Measurements from ENCODE around the gene EVA1C.
"Not testable (repeated sequence)": the region's sequence is repeated elsewhere in the genome, so short reads cannot be mapped to it uniquely, and the experiment has no call there.

EVA1C gene

DNA sequence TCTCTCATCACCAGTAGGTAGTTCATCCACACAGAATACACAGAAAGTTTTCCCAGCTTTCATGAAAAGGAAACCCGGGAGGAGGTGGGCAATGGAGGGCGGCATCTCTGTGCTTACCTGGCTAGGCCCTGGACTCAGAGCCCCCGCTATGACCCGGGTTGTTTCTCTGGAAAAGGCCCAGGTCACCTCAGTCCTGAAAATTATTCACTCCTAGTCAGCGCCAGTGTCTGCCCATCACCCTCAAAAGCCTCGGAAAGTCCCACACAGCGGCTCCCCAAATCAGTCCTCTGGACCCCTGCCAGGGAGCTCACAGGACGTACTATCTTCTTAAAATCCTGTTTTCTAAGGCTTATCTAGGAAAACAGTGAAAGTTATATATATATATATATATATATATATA lies 121.6 kb downstream of the EVA1C start:
- peak; percentile 40 for DNase-seq

DNA sequence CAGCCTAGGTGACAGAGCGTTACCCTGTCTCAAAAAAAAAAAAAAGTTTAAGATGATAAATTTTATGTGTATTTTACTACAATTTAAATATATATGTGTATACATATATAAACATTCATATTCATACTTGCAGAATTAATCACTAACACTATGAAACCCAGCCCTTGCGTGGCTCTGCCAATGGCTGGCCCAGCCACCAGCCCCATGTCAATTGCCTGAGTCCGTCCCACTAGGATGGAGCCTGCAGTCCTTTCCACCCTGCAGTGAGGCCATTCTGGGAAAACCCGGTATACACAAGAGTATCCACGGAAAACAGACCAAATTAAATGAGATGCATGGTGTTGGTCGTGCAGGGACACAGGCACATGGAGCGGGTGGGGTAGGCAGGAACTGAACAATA lies 123.1 kb downstream of the EVA1C start:
- DNase-seq: no peak

DNA sequence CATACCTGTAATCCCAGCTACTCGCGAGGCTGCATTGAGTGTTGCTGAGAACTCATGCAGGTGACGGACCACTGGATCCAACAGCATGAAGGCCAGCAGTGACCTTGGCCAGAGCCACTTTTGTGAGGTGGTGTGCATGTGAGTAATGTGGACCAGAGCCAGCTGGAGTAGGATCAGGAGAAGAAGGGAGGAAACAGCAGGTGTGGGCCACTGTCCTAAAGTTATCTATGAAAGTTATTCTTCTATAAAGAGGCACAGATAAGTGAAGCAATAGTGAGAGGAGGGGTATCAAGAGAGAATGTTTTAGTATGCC lies 125.0 kb downstream of the EVA1C start:
- DNase-seq: no peak

DNA sequence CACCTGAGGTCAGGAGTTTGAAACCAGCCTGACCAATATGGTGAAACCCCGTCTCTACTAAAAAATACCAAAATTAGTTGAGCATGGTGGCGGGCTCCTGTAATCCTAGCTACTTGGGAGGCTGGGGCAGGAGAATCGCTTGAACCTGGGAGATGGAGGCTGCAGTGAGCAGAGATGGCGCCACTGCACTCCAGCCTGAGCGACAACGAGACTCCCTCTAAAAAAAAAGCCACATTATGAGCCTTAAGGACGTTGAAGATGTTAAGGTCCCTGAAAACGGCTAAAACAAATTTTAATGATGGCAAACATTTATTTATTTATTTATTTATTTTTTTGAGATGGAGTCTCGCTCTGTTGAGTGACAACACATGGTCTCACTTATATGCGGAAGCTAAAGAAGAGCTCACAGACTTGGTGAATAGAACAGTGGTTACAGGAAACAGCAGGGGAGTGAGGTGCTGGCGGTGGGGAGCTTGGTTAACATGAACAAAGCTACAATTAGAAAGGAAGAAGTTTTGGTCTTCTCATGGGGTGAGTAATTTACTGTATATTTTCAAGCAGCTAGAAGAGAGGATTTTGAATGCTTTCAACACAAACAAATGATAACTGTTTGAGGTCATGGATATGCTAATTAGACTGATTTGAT lies 125.8 kb downstream of the EVA1C start:
- no peak for DNase-seq

DNA sequence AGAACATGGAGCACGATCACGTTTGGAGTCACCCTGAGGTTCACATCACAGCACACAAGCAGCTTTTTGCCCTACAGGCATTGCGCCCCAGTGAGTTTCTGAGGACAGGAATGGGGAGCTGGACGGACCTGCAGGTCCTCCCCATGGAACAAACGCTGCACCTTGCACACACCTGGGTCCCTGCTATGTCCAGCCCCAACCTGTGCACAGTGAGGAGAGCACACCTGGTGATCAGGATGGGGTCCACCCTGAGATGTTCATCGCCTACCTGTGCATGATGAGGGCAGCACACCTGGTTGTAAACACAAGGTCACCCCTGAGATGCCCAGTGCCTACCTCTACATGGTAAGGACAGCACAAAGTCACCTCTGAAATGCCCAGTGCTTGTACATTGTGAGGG lies 126.9 kb downstream of the EVA1C start:
- DNase-seq: no peak

DNA sequence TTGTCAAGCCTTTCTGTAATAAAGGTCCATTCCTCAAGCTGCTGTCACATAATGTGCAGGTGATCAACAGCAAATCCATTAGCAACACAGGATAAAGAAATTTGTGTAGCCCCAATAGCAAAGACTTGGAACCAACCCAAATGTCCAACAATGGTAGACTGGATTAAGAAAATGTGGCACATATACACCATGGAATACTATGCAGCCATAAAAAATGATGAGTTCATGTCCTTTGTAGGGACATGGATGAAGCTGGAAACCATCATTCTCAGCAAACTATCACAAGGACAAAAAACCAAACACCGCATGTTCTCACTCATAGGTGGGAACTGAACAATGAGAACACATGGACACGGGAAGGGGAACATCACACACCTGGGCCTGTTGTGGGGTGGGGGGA lies 130.6 kb downstream of the EVA1C start:
- not testable (repeated sequence) for DNase-seq

DNA sequence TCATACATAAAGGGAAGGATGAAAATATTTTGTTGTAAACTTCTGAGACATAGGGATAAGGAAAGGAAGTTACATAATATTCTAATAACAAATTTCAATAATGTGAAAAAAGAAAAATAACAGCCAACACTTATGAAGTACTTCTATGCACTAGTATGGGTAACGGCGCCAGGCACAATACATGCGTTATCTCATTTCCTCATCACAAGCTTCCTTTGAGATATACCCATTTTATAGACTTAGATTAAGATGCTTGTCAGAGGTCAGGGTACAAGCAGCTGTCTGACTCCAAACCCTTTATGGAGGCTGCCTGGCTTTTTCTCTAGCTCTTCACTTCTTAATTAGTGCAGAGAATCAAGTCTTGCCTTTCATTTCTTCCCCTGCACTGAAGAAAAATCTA lies 131.5 kb downstream of the EVA1C start:
- DNase-seq: peak; percentile 48

DNA sequence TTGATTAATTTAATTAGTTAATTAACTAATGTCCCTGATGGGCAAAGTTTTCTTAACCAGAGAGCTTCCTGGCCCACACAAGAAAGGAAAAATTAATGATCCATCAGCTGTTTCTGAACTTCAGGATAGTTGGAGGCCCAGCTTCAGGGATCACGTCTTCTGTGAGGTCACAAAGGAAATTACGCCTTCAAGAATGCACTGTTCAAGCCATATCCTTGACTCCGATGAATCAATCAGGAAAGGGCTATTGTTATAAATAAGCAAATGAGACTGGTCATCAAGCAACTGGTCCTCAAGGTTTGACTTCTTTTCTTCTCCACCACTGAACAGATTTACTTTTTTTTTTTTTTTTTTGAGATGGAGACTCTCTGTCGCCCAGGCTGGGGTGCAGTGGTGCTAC lies 132.2 kb downstream of the EVA1C start:
- DNase-seq: no peak

DNA sequence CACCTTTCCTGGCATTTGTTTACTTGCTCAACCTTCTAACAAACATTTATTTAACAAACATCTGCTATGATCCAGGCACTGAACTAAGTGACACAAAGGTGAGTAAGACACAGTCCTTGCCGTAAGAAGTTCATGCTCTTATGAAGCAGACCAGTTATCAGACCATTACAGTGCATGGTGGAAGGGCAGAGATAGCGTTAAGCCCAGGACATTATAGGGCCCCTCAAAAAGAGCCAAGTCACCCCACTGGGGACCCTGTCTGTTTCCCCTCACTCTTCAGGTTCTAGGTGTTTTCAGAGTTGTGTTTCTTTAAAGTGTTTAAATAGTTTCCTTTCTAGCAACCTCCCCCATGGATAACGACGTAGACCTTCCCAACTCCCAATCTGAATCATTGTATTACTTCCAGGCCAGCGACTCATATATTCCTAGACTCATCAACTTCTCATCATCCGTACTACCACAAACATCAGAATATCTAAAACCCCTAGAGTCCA lies 133.5 kb downstream of the EVA1C start:
- DNase-seq: peak; percentile 87

DNA sequence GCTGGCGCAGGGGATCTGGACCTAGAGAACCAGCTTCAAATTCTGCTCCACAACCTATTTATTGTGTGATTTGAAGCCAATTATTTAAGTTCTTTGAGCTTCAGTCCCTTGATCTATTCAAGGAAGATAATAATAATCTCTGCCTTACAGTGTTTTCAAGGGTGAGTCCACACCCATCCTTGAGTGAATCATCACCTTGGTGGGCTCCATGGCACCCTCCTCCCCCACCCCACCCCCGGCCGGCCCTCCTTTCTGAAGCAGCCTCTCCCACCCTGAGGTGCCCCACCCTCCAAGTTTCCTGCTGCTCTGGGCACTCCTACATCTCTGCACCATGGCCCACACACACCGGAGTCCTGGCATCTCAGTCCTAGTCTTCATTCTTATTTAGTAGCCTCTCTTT lies 134.5 kb downstream of the EVA1C start:
- peak; percentile 92 for DNase-seq

DNA sequence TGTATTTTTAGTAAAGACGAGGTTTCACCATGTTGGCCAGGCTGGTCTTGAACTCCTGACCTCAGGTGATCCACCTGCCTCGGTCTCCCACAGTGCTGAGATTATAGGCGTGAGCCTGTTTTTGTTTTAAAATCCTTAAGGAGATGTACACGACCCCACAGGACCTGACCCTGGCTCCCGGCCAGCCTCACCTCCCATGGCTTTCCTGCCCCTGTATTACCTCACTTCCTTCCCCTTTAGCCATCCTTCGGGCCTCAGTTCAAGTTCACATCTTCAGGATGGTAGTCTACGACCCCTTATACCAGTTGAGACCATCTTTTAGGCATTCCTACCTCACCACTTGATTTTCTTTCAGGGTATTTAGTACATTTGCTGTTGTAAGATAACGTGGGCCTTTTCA lies 136.5 kb downstream of the EVA1C start:
- DNase-seq: no peak

DNA sequence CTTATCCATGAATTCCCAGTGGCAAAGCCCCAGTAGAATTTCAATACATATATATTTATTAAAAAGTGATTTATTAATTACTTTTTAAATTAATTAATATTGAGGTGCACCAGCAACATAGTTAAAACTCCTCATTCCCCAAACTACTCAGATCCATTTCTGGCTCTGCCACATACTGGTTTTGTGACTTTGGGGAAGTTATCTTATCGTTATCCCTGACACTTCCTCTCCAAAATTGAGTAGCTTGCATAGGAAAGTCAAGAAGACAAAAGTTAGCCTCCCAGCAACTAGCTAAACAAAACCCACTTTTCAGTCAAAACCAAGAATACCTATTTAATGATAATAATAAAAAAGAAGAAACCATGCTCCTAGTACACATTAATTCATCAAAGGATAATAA lies 136.9 kb downstream of the EVA1C start:
- peak; percentile 56 for DNase-seq

DNA sequence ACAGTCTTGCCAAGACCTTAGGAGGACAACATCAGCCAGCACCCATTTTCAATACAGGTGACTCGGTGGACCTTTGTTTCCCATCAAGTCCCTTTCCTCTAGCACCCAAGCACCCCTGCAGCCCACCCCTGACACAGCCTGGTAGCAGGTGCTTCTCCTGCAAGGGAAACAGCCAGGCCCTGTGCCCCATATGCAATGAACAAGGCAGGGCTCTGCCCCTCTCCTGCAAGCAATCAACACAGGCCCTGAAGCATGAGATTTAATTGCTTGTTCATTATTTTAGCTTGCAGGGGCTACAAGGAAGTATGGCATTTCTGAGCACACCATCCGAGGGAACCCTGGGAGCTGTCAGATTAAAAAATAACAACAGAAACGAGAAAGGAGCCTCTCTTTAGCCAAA lies 137.4 kb downstream of the EVA1C start:
- DNase-seq: no peak

DNA sequence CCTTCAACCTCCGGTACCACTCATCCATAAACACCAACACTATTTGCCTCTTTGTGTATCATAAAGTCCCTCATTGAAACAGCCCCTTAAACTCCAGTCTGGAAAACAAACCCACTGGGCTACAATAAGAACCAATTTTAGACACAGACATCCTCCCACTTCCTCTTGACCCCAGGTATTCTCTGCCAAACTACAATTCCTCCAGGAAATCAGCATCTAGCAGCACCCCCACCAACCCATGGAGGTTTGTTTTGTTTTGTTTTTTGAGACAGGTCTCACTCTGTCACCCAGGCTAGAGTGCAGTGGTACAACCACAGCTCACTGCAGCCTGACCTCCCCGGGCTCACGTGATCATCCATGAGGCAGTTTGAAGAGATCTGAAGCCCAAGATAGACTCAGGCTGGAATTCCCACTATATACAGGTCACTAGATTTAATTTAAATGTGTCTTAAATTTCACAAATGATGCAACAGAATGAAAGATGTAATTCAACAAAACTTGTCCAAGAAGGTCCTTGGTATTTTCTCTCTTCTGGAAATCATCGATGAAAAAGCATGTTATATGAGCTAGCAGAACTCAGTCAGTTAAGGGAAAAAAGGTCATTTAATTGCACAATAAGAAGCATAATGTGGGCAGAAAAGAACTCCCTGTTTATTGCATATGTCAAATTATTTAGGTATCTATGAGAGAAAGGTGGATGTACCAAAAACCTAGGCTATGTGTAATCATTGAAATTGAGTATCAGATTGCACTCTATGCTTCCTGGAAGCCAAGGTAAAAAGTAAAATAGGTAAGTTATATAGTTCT lies 142.5 kb downstream of the EVA1C start:
- DNase-seq: no peak

DNA sequence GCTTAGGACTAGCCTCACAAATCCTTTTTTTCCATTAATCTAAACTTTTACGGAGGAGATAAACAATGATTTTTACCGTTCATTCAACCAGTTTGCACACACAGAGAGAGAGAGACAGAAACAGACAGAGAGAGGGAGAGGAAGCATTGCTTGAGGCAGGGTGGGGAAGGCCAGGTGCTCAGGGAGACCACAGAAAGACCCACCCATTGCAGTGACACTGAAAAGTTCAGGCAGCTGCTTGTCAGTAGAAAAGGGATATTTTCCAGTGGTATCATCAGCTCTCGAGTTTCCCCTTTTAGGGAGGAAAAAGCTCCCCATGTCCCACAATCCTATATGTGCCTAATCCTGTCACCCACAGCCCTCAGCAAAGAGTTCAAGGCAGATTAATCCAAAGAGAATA lies 145.6 kb downstream of the EVA1C start:
- DNase-seq: no peak

DNA sequence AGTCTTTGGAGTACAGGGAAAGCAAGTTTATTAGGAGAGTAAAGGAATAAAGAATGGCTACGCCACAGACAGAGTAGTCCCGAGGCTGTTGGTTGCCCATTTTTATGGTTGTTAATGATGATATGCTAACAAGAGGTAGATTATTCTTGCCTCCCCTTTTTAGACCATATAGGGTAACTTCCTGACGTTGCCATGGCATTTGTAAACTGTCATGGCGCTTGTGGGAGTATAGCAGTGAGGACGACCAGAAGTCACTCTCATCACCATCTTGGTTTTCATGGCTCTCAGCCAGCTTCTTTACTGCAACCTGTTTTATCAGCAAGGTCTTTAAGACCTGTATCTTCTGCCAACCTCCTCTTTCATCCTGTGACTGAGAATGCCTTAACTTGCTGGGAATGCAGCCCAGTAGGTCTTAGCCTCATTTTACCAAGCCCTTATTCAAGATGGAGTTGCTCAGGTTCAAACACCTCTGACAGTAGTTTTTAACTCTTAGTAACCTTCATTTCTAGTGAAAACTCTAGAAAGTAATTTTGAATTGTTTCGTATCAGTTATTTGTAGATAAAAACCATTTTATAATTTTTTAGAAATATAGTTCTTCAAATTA lies 146.6 kb downstream of the EVA1C start:
- DNase-seq: peak; percentile 50

DNA sequence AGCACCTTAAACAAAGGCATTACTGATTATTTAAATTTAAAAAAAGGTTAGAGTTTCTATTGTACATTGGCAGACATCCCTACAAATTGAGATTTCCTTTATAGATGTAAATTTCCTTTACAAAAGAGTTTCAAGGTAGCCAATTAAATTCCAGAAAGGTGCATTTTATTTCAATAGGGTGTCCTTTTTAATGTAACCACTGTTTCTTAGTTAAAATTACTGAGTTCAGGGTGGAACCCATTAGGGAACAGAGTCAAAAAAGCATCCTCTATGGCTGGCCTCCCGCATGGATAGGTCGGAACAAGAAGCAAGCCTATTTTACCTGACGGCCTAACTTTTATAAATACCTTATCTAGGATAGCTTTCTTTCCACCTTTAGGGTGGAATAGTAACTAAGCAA lies 148.4 kb downstream of the EVA1C start:
- no peak for DNase-seq

DNA sequence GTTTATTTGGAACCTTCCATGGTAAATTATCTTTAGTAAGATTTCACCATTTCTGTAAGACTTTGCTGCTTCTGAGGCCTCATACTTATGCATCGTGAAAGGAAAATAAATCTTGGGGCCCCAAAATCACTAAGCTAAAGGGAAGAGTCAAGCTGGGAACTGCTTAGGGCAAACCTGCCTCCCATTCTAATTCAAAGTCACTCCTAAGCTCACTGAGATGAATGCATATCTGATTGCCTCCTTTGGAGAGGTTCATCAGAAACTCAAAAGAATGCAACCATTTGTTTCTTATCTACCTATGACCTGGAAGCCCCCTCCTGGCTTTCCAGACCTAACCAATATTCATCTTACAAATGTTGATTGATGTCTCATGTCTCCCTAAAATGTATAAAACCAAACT lies 149.0 kb downstream of the EVA1C start:
- DNase-seq: not testable (repeated sequence)

DNA sequence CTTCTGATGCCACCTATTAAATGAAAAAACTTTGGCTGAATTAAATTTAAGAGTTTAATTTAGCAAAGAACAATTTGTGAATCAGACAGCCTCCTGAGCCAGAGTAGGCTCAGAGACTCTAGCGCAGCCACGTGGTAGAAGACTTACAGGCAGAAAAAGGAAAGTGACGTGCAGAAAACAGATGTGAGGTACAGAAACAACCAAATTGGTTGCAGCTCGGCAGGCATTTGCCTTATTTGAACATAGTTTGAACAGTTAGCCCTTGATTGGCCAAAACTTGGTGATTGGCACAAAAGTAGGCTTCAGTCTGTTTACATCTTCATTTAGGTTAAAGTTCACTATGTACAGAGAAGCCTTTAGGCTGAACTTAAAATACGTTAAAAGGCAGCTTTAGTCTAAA lies 149.9 kb downstream of the EVA1C start:
- peak; percentile 78 for DNase-seq

DNA sequence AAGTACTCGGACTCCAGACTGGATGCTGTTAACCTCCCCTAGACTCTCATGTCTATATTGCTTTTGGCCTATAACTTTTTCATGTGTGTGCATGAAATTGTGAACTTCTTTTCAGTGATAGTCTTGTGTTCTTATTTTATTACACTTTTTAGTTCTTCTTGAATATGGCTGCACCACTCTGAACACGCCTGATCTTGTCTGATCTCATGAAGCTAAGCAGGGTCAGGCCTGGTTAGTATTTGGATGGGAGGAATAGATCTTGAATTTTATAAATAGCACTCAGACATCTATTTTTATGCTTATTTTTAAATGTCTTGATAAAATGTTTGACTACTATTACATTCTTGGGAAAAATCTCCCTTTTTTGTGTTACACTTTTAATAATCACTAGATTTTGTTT lies 150.4 kb downstream of the EVA1C start:
- no peak for DNase-seq
